HFFc6 (cell line): Measurements from ENCODE around the gene RPS6KA3. TPM values are rescaled to one million over a fixed set of nuclear protein-coding genes. Genes with fewer than 3 reads are reported as not detected.

Experiments
- DNase-seq: peaks from one replicate; pipeline ENCODE4 v3.0.0-alpha.2; 2018
- H3K27ac Mint-ChIP-seq: 2 replicates; pipeline ENCODE4 v1.8.0; 2020; ENCODE audit warnings: mild to moderate bottlenecking, mixed read lengths
- H3K27me3 Mint-ChIP-seq: 2 replicates; pipeline ENCODE4 v1.8.0; 2021; ENCODE audit warnings: mild to moderate bottlenecking, moderate library complexity, mixed read lengths; ENCODE audit not compliant: insufficient read depth
- H3K36me3 Mint-ChIP-seq: 2 replicates; pipeline ENCODE4 v1.8.0; 2021; ENCODE audit warnings: low read depth, mixed read lengths
- H3K4me1 Mint-ChIP-seq: 2 replicates; pipeline ENCODE4 v1.8.0; 2020; ENCODE audit warnings: low read depth, mixed read lengths
- H3K4me3 Mint-ChIP-seq: 2 replicates; pipeline ENCODE4 v1.8.0; 2020; ENCODE audit warnings: mild to moderate bottlenecking, moderate library complexity, mixed read lengths
- H3K9me3 Mint-ChIP-seq: 2 replicates; pipeline ENCODE4 v1.8.0; 2020; ENCODE audit warnings: mild to moderate bottlenecking, mixed read lengths
- CTCF ChIP-seq: fragments of 200-600 bp; sonication (generic); IDR thresholded peaks from 2 replicates; pipeline ENCODE4 v1.5.0; 2021; ENCODE audit warnings: antibody characterized with exemption, mild to moderate bottlenecking
- total RNA-seq, 6 experiments: library from RNA; stranded (reverse); fragmentation: NEBNext Ultra II Directional; extraction: Animal tissue kit (Norgen Biotek cat#: 25700); gene quantifications; 2 replicates in 1 of 6; 3 replicates in 5 of 6; pipeline ENCODE4 v1.2.3, GENCODE V29; 2021

Gene RPS6KA3
- total RNA-seq, 6 experiments from 2014 or later: 21.5 to 28.3 (median 24.7) TPM

DNA sequence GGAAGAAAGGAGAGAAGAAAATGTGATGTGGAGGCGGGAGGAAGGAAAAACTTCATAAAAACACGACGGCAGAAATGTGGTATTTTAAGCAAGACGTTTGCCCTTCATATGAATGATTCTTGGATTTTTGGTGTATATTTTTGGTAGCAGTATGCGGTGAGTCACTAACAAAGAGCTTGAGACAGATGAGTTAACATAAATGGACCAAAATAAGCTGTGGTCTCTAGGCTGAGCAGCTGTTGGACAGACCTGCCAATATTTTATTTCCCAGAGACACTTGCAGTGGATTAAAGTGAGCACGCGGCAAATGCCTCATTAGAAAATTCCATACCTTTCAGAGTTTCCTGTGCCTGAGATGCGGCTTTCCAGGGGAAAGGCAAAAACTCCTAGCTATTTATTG is 43.1 kb upstream of the RPS6KA3 start:
- TF ChIP-seq CTCF: no peak
- Mint-ChIP-seq H3K27ac (no peak overlapping the region), H3K4me3 (no peak overlapping the region), H3K4me1 (peaks cover 8% of the 10 kb centered on the region), H3K9me3 (no peaks in the 10 kb centered on the region), H3K36me3 (no peaks in the 10 kb centered on the region), H3K27me3 (no peaks in the 10 kb centered on the region)
- peak; percentile 3 for DNase-seq

- no peak for DNase-seq
- Mint-ChIP-seq H3K4me1 (peaks cover 8% of the 10 kb centered on the region), H3K36me3 (no peaks in the 10 kb centered on the region), H3K9me3 (no peaks in the 10 kb centered on the region), H3K27ac (no peak overlapping the region), H3K4me3 (no peak overlapping the region), H3K27me3 (no peaks in the 10 kb centered on the region)
- no peak for TF ChIP-seq CTCF
Measured at GRCh38 chrX:20306668-20307067, 40.0 kb upstream of the RPS6KA3 start.

DNA sequence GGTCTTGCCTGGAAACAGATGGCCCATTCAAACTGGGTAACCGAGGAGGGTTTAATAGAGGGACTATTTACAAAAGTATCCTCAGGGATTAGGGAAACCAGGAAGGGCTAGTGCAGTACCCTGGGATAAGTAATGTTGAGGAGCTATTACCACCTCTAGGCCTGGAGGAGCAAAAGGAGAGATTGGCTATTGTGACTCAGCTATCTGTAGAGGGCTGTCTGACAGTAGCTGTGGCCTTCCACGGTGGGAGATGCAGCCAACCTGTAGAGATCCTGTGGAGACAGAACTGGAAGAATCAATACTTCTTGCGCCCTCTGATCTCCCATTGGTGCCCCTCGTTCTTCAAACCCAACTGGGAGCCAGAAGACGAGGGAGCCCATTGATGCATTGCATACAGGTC is 34.1 kb upstream of the RPS6KA3 start:
- Mint-ChIP-seq H3K4me1 (no peaks in the 10 kb centered on the region; the same call in 1 of the 2 replicates), H3K36me3 (no peaks in the 10 kb centered on the region), H3K9me3 (no peaks in the 10 kb centered on the region), H3K27me3 (peaks cover 3% of the 10 kb centered on the region), H3K27ac (no peak overlapping the region), H3K4me3 (no peak overlapping the region)
- TF ChIP-seq CTCF: no peak
- DNase-seq: no peak

GRCh38 chrX:20294957-20295356 is 28.2 kb upstream of the RPS6KA3 start:
- Mint-ChIP-seq H3K4me3 (no peak overlapping the region), H3K4me1 (no peaks in the 10 kb centered on the region; the same call in 1 of the 2 replicates), H3K27me3 (peaks cover 3% of the 10 kb centered on the region), H3K9me3 (no peaks in the 10 kb centered on the region), H3K36me3 (no peaks in the 10 kb centered on the region), H3K27ac (no peak overlapping the region)
- no peak for TF ChIP-seq CTCF
- DNase-seq: no peak

- Mint-ChIP-seq H3K9me3 (no peaks in the 10 kb centered on the region), H3K27me3 (peaks cover 3% of the 10 kb centered on the region), H3K4me3 (no peak overlapping the region), H3K4me1 (no peaks in the 10 kb centered on the region; the same call in 1 of the 2 replicates), H3K36me3 (no peaks in the 10 kb centered on the region), H3K27ac (no peak overlapping the region)
- TF ChIP-seq CTCF: no peak
- DNase-seq: no peak
Measured at GRCh38 chrX:20294284-20294683, 27.6 kb upstream of the RPS6KA3 start.

DNA sequence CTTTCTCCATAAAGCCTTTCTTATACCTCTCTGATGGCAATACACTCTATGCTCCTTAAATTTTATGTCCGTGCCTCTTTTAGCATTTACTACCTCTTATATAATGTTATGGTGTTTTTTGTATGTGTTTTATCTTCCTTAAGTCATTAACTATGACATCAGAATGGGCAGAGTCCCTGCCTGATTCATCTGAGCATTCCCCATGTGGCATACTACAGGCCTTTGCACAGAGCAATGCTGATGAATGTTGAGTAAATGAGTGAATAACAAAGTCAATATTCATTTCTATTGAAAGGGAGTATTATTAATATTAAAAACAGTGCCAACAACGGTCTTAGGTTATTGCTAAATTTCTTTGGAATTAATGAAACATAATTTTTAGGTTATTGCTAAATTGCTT is 18.8 kb upstream of the RPS6KA3 start:
- TF ChIP-seq CTCF: no peak
- Mint-ChIP-seq H3K9me3 (no peaks in the 10 kb centered on the region), H3K36me3 (no peaks in the 10 kb centered on the region), H3K27me3 (peaks cover 13% of the 10 kb centered on the region), H3K4me1 (no peaks in the 10 kb centered on the region), H3K27ac (no peak overlapping the region), H3K4me3 (no peak overlapping the region)
- no peak for DNase-seq
